Measurements from ENCODE around the gene GFY. TPM values are rescaled to one million over a fixed set of nuclear protein-coding genes. Genes with fewer than 3 reads are reported as not detected.
A peak's percentile ranks its signal among the peaks of the same experiment; 100 is the strongest.

The GFY gene
- total RNA-seq, 1 experiment from 2014 or later, result not detected

DNA sequence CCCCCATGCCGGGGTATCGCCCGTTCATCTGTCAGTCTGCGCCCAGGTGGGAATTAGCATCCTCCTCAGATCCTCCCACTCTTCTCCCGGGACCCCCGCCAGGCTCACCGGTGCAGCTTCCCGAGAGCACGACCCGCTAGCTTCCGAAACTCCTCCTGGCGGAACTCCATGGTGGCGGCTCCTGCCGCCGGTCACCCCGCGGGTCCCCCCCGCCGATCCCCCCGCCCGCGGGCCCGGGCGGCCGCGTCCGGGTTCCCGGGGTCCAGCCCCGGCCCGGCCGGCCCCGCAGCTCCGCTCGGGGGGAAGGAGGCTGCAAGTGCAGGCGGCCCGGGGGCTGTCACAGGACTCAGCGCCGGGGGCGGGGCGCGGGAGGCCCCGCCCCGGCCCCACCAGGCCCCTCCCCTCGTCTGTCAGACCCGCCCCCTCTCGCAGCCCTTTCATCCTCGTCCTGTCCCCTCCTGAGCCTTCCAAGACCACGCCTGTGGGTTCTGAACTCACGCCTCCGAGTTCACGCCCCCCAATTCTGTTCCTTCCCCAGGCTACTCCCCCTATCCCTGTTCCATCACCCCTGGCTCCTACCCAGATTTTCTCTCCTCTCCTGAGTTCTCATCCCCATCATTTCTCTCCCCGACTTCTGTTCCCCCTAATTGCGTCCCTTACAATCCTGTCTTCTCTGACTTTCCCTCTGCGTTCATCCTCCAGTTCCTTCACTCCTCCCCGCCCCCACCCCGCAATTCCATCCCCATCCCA, 16.2 kb downstream of the GFY start, which contains the start of gene SLC17A7:
Gene SLC17A7, minus strand, starts transcription at position 318 of the 750 bp plus-strand sequence. Its CDS starts 148 bp downstream, at position 170.
- H3K4me1 Mint-ChIP-seq (ENCODE audit: insufficient read depth, unreplicated experiment), result peaks cover 28% of the 10 kb centered on the region
- H3K4me3 Mint-ChIP-seq (ENCODE audit: unreplicated experiment), result peak within 1 kb of the TSS; percentile 75
- no TSS peak for BruUV-seq (replicated peaks)
- H3K27ac Mint-ChIP-seq (ENCODE audit: low read depth, unreplicated experiment), result no peak within 1 kb of the TSS
- ChIA-PET POLR2A (interaction anchor here (0.6 to 1.9 kb wide), 2 partner anchors 7 to 11 kb away, joined by 3 to 6 read pairs; partner anchors contain the start of gene PIH1D1), CTCF (interaction anchor here (0.7 to 2.3 kb wide), 4 partner anchors 49 to 215 kb away, joined by 4 to 30 read pairs (median 6); no protein-coding TSS in a partner anchor)
- peaks cover 66% of the 10 kb centered on the region for H3K27me3 Mint-ChIP-seq (ENCODE audit: insufficient read depth, unreplicated experiment)
- no peak for DNase-seq (ENCODE audit: unreplicated experiment)
- H3K36me3 Mint-ChIP-seq (ENCODE audit: insufficient read depth, unreplicated experiment), result no peaks in the 10 kb centered on the region
- intact Hi-C loops (cut with micrococcal nuclease), result no loop called here
- TF ChIP-seq, protein P1, sequence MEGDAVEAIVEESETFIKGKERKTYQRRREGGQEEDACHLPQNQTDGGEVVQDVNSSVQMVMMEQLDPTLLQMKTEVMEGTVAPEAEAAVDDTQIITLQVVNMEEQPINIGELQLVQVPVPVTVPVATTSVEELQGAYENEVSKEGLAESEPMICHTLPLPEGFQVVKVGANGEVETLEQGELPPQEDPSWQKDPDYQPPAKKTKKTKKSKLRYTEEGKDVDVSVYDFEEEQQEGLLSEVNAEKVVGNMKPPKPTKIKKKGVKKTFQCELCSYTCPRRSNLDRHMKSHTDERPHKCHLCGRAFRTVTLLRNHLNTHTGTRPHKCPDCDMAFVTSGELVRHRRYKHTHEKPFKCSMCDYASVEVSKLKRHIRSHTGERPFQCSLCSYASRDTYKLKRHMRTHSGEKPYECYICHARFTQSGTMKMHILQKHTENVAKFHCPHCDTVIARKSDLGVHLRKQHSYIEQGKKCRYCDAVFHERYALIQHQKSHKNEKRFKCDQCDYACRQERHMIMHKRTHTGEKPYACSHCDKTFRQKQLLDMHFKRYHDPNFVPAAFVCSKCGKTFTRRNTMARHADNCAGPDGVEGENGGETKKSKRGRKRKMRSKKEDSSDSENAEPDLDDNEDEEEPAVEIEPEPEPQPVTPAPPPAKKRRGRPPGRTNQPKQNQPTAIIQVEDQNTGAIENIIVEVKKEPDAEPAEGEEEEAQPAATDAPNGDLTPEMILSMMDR (IDR thresholded peaks at IDR 0.05; ENCODE audit: unreplicated experiment), result no peak
- no peaks in the 10 kb centered on the region for H3K9me3 Mint-ChIP-seq (ENCODE audit: unreplicated experiment)

DNA sequence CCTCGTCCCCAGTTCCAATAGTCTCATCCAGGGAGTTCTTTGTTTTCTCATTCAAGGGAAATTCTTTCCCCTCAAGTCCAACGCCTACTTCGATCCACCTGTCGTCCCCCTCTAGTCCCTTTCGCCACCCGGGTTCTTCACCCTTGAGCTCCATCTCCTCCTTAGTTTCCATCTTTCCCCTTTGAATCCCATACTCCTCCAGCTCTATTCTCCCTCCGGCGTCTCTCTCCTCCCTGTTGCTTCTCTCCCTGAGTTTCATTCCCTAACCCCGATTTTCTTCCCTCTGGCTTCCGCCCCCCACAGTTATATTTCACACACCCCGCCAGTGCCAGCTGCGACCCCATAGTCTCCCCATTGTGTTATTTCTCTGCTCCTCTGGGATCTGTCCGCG, 16.8 kb downstream of the GFY start:
- ChIA-PET POLR2A (interaction anchor here (0.6 to 1.9 kb wide), 2 partner anchors 8 to 10 kb away, joined by 3 to 6 read pairs; partner anchors contain the start of gene PIH1D1), CTCF (interaction anchor here (0.6 to 2.3 kb wide), 4 partner anchors 8 to 216 kb away, joined by 3 to 30 read pairs (median 6); no protein-coding TSS in a partner anchor)
- peaks cover 5% of the 10 kb centered on the region for H3K36me3 Mint-ChIP-seq (ENCODE audit: insufficient read depth, unreplicated experiment)
- TF ChIP-seq, protein P1 (IDR thresholded peaks at IDR 0.05; ENCODE audit: unreplicated experiment), result no peak
- peaks cover 28% of the 10 kb centered on the region for H3K4me1 Mint-ChIP-seq (ENCODE audit: insufficient read depth, unreplicated experiment)
- no peak for DNase-seq (ENCODE audit: unreplicated experiment)
- peaks cover 60% of the 10 kb centered on the region for H3K27me3 Mint-ChIP-seq (ENCODE audit: insufficient read depth, unreplicated experiment)
- H3K9me3 Mint-ChIP-seq (ENCODE audit: unreplicated experiment), result no peaks in the 10 kb centered on the region
- peak overlapping the region; percentile 75 for H3K4me3 Mint-ChIP-seq (ENCODE audit: unreplicated experiment)
- BruUV-seq (replicated peaks), result no TSS peak
- H3K27ac Mint-ChIP-seq (ENCODE audit: low read depth, unreplicated experiment), result no peak overlapping the region
- intact Hi-C loops (cut with micrococcal nuclease), result no loop called here

DNA sequence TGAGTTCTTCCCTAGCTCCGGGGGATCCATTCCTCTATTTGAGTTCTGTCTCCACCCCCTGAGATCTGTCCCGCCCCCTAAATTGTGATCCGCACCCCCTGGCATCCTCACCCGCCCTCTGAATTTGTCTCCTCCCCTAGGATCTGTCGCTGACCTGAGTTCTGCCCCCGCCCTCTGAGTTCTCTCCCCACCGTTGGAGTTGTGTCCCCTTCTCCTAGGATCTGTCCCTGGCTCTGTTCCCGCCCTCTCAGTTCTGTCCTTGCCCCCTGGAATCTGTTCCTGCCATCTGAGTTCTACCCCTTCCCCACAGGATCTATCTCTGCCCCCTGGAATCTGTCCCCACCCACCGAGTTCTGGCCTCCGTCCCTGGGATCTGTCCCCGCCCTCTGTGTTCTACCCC, 17.2 kb downstream of the GFY start:
- peak overlapping the region; percentile 75 for H3K4me3 Mint-ChIP-seq (ENCODE audit: unreplicated experiment)
- peak; percentile 27 for DNase-seq (ENCODE audit: unreplicated experiment)
- TF ChIP-seq, protein P1 (IDR thresholded peaks at IDR 0.05; ENCODE audit: unreplicated experiment), result no peak
- intact Hi-C loops (cut with micrococcal nuclease), result no loop called here
- BruUV-seq (replicated peaks), result no TSS peak
- H3K27ac Mint-ChIP-seq (ENCODE audit: low read depth, unreplicated experiment), result no peak overlapping the region
- peaks cover 28% of the 10 kb centered on the region for H3K4me1 Mint-ChIP-seq (ENCODE audit: insufficient read depth, unreplicated experiment)
- POLR2A ChIA-PET, result interaction anchor here (0.6 to 1.9 kb wide), 3 partner anchors 8 to 13 kb away, joined by 3 to 6 read pairs (median 3); partner anchors contain the start of gene PIH1D1
- H3K36me3 Mint-ChIP-seq (ENCODE audit: insufficient read depth, unreplicated experiment), result peaks cover 9% of the 10 kb centered on the region
- CTCF ChIA-PET, result interaction anchor here (0.5 to 2.3 kb wide), 10 partner anchors 8 to 266 kb away, joined by 3 to 30 read pairs (median 3); no protein-coding TSS in a partner anchor
- no peaks in the 10 kb centered on the region for H3K9me3 Mint-ChIP-seq (ENCODE audit: unreplicated experiment)
- H3K27me3 Mint-ChIP-seq (ENCODE audit: insufficient read depth, unreplicated experiment), result peaks cover 56% of the 10 kb centered on the region

DNA sequence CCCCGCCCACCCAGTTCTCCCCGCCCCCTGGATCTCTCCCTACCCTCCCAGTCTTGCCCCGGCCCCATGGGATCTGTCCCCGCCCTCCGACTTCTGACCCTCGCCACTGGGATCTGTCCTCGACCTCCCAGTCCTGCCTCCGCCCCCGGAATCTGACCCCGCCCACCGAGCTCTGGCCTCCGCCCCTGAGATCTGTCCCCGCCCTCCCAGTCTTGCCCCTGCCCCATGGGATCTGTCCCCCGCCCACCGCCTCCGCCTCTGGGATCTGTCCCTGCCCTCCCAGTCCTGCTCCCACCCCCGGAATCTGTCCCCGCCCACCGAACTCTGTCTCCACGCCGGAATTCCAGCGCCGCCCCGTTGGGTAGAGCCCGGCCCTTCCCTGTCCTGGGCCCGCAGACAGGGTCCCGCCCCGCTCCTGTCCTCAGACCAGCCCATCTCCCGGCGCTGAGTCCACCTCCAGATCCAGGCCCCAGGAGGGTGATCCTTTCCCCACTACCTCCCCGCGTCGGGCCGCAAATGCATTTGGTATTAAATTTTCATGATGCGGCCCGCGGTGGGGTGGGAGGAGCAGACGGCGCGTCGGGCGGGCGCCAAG, 17.7 kb downstream of the GFY start:
- peaks cover 28% of the 10 kb centered on the region for H3K4me1 Mint-ChIP-seq (ENCODE audit: insufficient read depth, unreplicated experiment)
- TF ChIP-seq, protein P1 (IDR thresholded peaks at IDR 0.05; ENCODE audit: unreplicated experiment), result no peak
- peaks cover 51% of the 10 kb centered on the region for H3K27me3 Mint-ChIP-seq (ENCODE audit: insufficient read depth, unreplicated experiment)
- intact Hi-C loops (cut with micrococcal nuclease), result loop anchor here (1.0 kb wide), 4 partner anchors 51 to 217 kb away; partner anchors contain the start of gene DKKL1
- peaks cover 10% of the 10 kb centered on the region for H3K36me3 Mint-ChIP-seq (ENCODE audit: insufficient read depth, unreplicated experiment)
- ChIA-PET CTCF (interaction anchor here (0.5 to 2.3 kb wide), 12 partner anchors 16 to 266 kb away, joined by 3 to 30 read pairs (median 3); no protein-coding TSS in a partner anchor), POLR2A (interaction anchor here (1.0 to 1.9 kb wide), 2 partner anchors 9 to 13 kb away, joined by 3 to 6 read pairs; partner anchors contain the start of gene PIH1D1)
- H3K9me3 Mint-ChIP-seq (ENCODE audit: unreplicated experiment), result no peaks in the 10 kb centered on the region
- H3K27ac Mint-ChIP-seq (ENCODE audit: low read depth, unreplicated experiment), result no peak overlapping the region
- peak overlapping the region; percentile 75 for H3K4me3 Mint-ChIP-seq (ENCODE audit: unreplicated experiment)
- BruUV-seq (replicated peaks), result no TSS peak
- DNase-seq (ENCODE audit: unreplicated experiment), result peak; percentile 93
